HepG2 (cell line): ENCODE measurements around the gene MRPL27. TPM values are rescaled to one million over a fixed set of nuclear protein-coding genes. Genes with fewer than 3 reads are reported as not detected.

Source experiments
- ARHGAP35 ChIP-seq: sonication (generic); formaldehyde crosslinking; IDR thresholded peaks from 2 replicates; pipeline ENCODE4 v1.9.0; 2022; ENCODE audit warnings: mild to moderate bottlenecking, inconsistent platforms, moderate library complexity, missing genetic modification reagents, borderline replicate concordance
- CBX5 ChIP-seq: sonication (generic); formaldehyde crosslinking; IDR thresholded peaks from 2 replicates; pipeline ENCODE4 v1.4.0; 2020; ENCODE audit warnings: missing genetic modification reagents, borderline replicate concordance
- DNMT1 ChIP-seq: sonication (generic); formaldehyde crosslinking; IDR thresholded peaks from 2 replicates; pipeline ENCODE4 v1.5.1; 2020; ENCODE audit warnings: mild to moderate bottlenecking, missing genetic modification reagents
- FLYWCH1 ChIP-seq: sonication (generic); formaldehyde crosslinking; IDR thresholded peaks from 2 replicates; pipeline ENCODE4 v1.8.1; 2023; ENCODE audit warnings: mild to moderate bottlenecking, missing genetic modification reagents
- PRMT3 ChIP-seq: sonication (generic); formaldehyde crosslinking; IDR thresholded peaks from 2 replicates; pipeline ENCODE4 v1.8.1; 2022; ENCODE audit warnings: low read depth, mild to moderate bottlenecking, moderate library complexity, missing genetic modification reagents, borderline replicate concordance
- PRPF4 ChIP-seq: fragments of 200-400 bp; formaldehyde crosslinking; IDR thresholded peaks from 2 replicates; pipeline ENCODE4 v1.6.1; 2016; ENCODE audit warnings: low read length, low read depth; ENCODE audit not compliant: poor library complexity, severe bottlenecking
- SOX6 ChIP-seq, 2 experiments: fragments of 450-650 bp in 1 of 2; sonication (generic) in 1 of 2; formaldehyde crosslinking in 1 of 2; IDR thresholded peaks; 2 replicates each; pipeline versions ENCODE4 v1.4.0 to v1.6.1; 2017 to 2020; ENCODE audit warnings: antibody characterized with exemption in 1 of 2, mild to moderate bottlenecking in 1 of 2, missing genetic modification reagents in 1 of 2
- TRIM22 ChIP-seq: fragments of 450-650 bp; IDR thresholded peaks from 2 replicates; pipeline ENCODE4 v1.6.1; 2017
- XBP1 ChIP-seq: sonication (generic); formaldehyde crosslinking; IDR thresholded peaks from 2 replicates; pipeline ENCODE4 v1.5.0; 2020; ENCODE audit warnings: missing genetic modification reagents
- ZMAT5 ChIP-seq: sonication (generic); formaldehyde crosslinking; IDR thresholded peaks from 2 replicates; pipeline ENCODE4 v1.5.0; 2020; ENCODE audit warnings: mild to moderate bottlenecking, low read depth, missing genetic modification reagents, borderline replicate concordance
- ZNF274 ChIP-seq: sonication (generic); formaldehyde crosslinking; IDR thresholded peaks from 2 replicates; pipeline ENCODE4 v1.5.1; 2020; ENCODE audit warnings: mild to moderate bottlenecking, missing genetic modification reagents
- ZNF34 ChIP-seq: sonication (generic); formaldehyde crosslinking; IDR thresholded peaks from 2 replicates; pipeline ENCODE4 v1.4.0; 2020; ENCODE audit warnings: mild to moderate bottlenecking, missing genetic modification reagents, borderline replicate concordance
- ZNF530 ChIP-seq: sonication (generic); formaldehyde crosslinking; IDR thresholded peaks from 2 replicates; pipeline ENCODE4 v1.5.0; 2020; ENCODE audit warnings: low read depth, mild to moderate bottlenecking, missing genetic modification reagents
- ZNF607 ChIP-seq: sonication (generic); formaldehyde crosslinking; IDR thresholded peaks from 2 replicates; pipeline ENCODE4 v1.5.1; 2020; ENCODE audit warnings: missing genetic modification reagents, mild to moderate bottlenecking, borderline replicate concordance
- ZNF879 ChIP-seq: sonication (generic); formaldehyde crosslinking; IDR thresholded peaks from 2 replicates; pipeline ENCODE4 v1.8.1; 2023; ENCODE audit warnings: missing genetic modification reagents
- ZSCAN29 ChIP-seq: sonication (generic); formaldehyde crosslinking; conservative IDR thresholded peaks from 2 replicates; pipeline ENCODE4 v1.4.0; 2020; ENCODE audit warnings: mild to moderate bottlenecking, missing genetic modification reagents
- ZXDC ChIP-seq: sonication (generic); formaldehyde crosslinking; IDR thresholded peaks from 2 replicates; pipeline ENCODE4 v1.5.0; 2020; ENCODE audit warnings: mild to moderate bottlenecking, missing genetic modification reagents
- polyA plus RNA-seq, 8 experiments: library from polyadenylated mRNA; depleted of rRNA in 3 of 8; stranded (reverse) in 7 of 8; unstranded in 1 of 8; fragments of >200 nt; fragmentation: Illumina TruSeq in 4 of 8; extraction: Trizol in 4 of 8; gene quantifications; 2 replicates each; pipeline versions ENCODE4 v1.2.1 to v1.2.3, GENCODE V29; 2011 to 2016; ENCODE audit warnings: low read depth in 4 of 8, missing spikeins in 1 of 8, mixed read lengths in 1 of 8; ENCODE audit not compliant: insufficient read depth in 1 of 8
- total RNA-seq, 5 experiments: library from RNA; depleted of rRNA; stranded (reverse); fragments of >200 nt; fragmentation: Illumina TruSeq; extraction: Trizol; gene quantifications; 2 replicates each; pipeline ENCODE4 v1.2.3, GENCODE V29; 2016; ENCODE audit warnings: low read depth in 1 of 5
- TF ChIP-seq, protein P1 (sequence below): IDR thresholded peaks from 2 replicates; pipeline ENCODE4 v1.6.1; 2012; ENCODE audit warnings: inconsistent platforms
- TF ChIP-seq, protein P2 (sequence below): sonication (generic); formaldehyde crosslinking; IDR thresholded peaks from 2 replicates; pipeline ENCODE4 v1.4.0; 2020; ENCODE audit warnings: mild to moderate bottlenecking, missing genetic modification reagents
- TF ChIP-seq, protein P3 (sequence below): sonication (generic); formaldehyde crosslinking; IDR thresholded peaks from 2 replicates; pipeline ENCODE4 v1.5.1; 2020; ENCODE audit warnings: missing genetic modification reagents, mild to moderate bottlenecking, borderline replicate concordance

The MRPL27 gene
- total and polyA plus RNA-seq, 2 of the 13 experiments (the other 11 are each of a cell fraction or from before 2014, with no cell fraction given): 137 to 217 TPM

DNA sequence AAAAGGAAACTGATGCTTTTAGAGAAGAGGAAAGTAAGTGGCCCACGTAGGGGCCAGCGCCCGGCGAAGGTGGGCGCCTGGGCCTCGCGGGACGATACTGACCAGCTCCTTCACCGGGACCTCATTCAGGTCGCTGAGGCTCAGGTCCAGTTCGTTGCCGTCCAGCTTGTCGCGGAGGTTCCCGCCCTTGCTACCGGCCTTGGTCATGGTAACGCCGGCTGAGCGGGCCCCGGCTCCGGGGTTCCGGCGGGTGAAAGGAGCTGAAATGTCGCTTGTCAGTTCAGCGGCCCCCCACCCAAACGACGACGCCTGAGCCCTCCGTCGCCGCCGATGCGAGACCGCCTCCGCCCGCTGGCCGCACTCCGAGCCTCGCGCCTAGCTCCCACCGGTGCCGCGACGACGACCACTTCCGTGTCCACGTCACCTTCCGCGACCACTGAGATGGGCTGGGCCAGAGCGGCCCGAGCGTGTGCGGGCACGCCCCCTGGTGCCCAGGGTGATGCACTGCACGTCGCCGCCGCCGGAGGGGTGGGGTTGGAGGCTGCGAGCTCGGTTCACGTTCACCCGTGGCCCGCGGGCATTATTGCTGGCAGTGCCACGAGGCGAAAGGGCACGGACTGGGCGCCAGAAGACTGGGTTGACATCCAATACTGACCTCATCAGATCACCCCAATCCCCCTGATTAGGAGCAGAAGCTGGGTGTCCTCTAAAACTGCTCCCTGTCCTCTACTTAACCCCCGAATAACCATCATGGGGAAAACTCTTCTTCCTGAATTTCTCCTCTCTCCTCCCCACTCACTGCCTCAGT lies 24.3 kb upstream of the MRPL27 start, which contains the start of gene LRRC59 (continued):
- TF ChIP-seq SOX6 (IDR thresholded peaks at IDR 0.05) (no peak), SOX6 (CRISPR knock-in tag; IDR thresholded peaks at IDR 0.05) (peak; percentile 91), ZNF879 (CRISPR knock-in tag) (no peak), ZNF530 (CRISPR knock-in tag) (no peak), CBX5 (CRISPR knock-in tag) (peak; percentile 99), ARHGAP35 (CRISPR knock-in tag) (peak; percentile 99), ZSCAN29 (CRISPR knock-in tag) (peak; percentile 93), ZNF34 (CRISPR knock-in tag) (peak; percentile 98; the same call in 1 of the 2 replicates), FLYWCH1 (peak; percentile 96; the same call in 1 of the 2 replicates), DNMT1 (CRISPR knock-in tag) (peak; percentile 100), PRPF4 (no peak), ZNF274 (CRISPR knock-in tag) (peak; percentile 97), ZXDC (CRISPR knock-in tag) (peak; percentile 95), PRMT3 (CRISPR knock-in tag) (peak; percentile 93; the same call in 1 of the 2 replicates), ZMAT5 (CRISPR knock-in tag) (0 out of 2 replicates have a peak, but pooled peaks have one; percentile 78), TRIM22 (no peak), ZNF607 (CRISPR knock-in tag) (peak; percentile 98), XBP1 (peak; percentile 97)
- TF ChIP-seq, protein P1, sequence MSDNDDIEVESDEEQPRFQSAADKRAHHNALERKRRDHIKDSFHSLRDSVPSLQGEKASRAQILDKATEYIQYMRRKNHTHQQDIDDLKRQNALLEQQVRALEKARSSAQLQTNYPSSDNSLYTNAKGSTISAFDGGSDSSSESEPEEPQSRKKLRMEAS: peak; percentile 98
- TF ChIP-seq, protein P2, sequence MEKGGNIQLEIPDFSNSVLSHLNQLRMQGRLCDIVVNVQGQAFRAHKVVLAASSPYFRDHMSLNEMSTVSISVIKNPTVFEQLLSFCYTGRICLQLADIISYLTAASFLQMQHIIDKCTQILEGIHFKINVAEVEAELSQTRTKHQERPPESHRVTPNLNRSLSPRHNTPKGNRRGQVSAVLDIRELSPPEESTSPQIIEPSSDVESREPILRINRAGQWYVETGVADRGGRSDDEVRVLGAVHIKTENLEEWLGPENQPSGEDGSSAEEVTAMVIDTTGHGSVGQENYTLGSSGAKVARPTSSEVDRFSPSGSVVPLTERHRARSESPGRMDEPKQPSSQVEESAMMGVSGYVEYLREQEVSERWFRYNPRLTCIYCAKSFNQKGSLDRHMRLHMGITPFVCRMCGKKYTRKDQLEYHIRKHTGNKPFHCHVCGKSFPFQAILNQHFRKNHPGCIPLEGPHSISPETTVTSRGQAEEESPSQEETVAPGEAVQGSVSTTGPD (CRISPR knock-in tag): 0 out of 2 replicates have a peak, but pooled peaks have one; percentile 43
- TF ChIP-seq, protein P3, sequence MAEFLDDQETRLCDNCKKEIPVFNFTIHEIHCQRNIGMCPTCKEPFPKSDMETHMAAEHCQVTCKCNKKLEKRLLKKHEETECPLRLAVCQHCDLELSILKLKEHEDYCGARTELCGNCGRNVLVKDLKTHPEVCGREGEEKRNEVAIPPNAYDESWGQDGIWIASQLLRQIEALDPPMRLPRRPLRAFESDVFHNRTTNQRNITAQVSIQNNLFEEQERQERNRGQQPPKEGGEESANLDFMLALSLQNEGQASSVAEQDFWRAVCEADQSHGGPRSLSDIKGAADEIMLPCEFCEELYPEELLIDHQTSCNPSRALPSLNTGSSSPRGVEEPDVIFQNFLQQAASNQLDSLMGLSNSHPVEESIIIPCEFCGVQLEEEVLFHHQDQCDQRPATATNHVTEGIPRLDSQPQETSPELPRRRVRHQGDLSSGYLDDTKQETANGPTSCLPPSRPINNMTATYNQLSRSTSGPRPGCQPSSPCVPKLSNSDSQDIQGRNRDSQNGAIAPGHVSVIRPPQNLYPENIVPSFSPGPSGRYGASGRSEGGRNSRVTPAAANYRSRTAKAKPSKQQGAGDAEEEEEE: no peak
